Measurements from ENCODE around the gene TRIM66. TPM values are rescaled to one million over a fixed set of nuclear protein-coding genes. Genes with fewer than 3 reads are reported as not detected.
A peak's percentile ranks its signal among the peaks of the same experiment; 100 is the strongest.

TRIM66 gene
- total RNA-seq, 2 donors from 2014 or later, result 11.2 to 37.2 TPM

DNA sequence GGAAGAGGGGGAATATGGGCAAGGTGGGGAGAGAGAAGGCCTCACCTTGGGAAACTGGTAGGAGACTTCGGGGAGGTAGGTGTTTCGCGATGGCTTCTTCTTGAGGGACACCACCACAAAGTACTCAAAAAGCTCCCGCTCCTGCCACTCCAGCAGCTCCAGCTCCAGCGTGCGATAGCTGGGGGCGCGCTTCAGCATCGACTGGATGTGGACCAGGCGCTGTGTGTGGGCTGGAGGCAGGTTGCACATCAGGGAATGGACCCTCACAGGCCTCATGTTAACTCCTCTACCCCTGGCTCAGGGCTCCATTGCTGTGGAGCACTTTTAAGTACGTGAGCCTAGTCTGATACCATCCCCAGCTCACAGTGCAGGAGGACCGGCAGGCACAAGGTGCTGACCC lies 30.0 kb upstream of the TRIM66 start:
- no peak for DNase-seq
- 95% methylated on average over 12 of the region's 12 CpGs; no CpG with 5 or more reads in 1 of the 2 donors for WGBS, 2 donors
- H3K36me3 ChIP-seq (replicated peaks in 1 of 2; ENCODE audit: insufficient read depth in 1 of 2, low read depth in 2 of 2), result peaks cover 0 to 3% of the 10 kb centered on the region in 2 donors
- no peaks in the 10 kb centered on the region for H3K27me3 ChIP-seq
- H3K4me3 ChIP-seq, result no peak overlapping the region
- TF ChIP-seq POLR2A (IDR thresholded peaks at IDR 0.05), result no peak
- TF ChIP-seq CTCF (IDR thresholded peaks at IDR 0.05), result no peak
- peaks cover 48% of the 10 kb centered on the region for H3K4me1 ChIP-seq
- intact Hi-C loops (cut with DNase I), result no loop called here
- no peaks in the 10 kb centered on the region for H3K9me3 ChIP-seq
- no peak overlapping the region for H3K27ac ChIP-seq
- no peak for ATAC-seq

DNA sequence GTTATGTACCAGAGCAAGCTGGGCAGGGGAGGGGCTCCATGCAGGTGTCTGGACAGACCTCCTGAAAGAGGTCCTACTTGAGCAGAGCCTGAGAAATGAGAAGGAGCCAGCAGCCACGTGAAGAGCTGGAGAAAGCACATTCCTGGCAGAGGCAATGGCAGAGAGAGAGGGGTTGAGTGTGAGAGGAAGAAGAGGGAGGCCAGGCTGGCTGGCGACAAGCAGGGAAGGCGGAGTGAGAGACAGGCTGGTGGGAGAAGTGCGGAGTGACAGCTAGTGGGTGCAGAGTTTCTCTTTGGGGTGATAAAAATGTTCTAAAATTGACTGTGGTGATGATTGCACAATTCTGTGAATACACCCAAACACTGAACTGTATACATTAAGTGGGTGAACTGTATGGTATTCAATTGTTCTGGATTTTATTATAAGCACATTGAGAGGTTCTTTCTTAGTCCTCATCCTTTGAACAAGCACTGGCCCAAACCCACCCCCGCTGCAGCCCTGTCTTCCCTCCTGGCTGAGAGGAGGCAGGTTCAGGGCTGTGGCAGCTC lies 29.5 kb upstream of the TRIM66 start:
- no peak for DNase-seq
- H3K4me3 ChIP-seq, result no peak overlapping the region
- H3K4me1 ChIP-seq, result peaks cover 48% of the 10 kb centered on the region
- ATAC-seq, result no peak
- peaks cover 0 to 3% of the 10 kb centered on the region in 2 donors for H3K36me3 ChIP-seq (replicated peaks in 1 of 2; ENCODE audit: insufficient read depth in 1 of 2, low read depth in 2 of 2)
- intact Hi-C loops (cut with DNase I), result no loop called here
- H3K27ac ChIP-seq, result no peak overlapping the region
- no peaks in the 10 kb centered on the region for H3K27me3 ChIP-seq
- WGBS, 2 donors, result 84 to 85% methylated on average over 5 of the region's 5 CpGs
- TF ChIP-seq POLR2A (IDR thresholded peaks at IDR 0.05), result no peak
- no peak for TF ChIP-seq CTCF (IDR thresholded peaks at IDR 0.05)
- no peaks in the 10 kb centered on the region for H3K9me3 ChIP-seq

DNA sequence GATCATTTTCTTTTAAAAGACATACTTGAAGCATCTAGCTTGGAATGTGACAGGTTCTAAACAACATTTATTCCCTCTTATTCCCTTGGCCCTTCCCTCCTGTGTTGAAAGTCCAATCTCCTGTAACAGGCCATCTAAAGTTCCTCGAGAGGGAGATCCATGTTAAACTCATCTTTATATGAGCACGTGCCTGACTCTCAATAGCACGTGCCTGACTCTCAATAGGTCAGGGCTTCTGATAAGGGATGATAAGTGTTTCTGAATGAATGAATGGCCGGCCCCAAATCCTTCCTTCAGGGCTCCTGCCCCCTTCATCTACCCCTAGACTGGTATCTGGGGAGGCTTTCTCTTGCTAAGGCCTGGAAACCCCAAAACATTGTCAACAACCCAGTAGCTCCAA lies 27.3 kb upstream of the TRIM66 start:
- Histone ChIP-seq H3K27ac (peak overlapping the region; percentile 42 to 81 (median 72)), H3K36me3 (replicated peaks in 1 of 2; ENCODE audit: insufficient read depth in 1 of 2, low read depth in 2 of 2) (peaks cover 0 to 3% of the 10 kb centered on the region in 2 donors), H3K9me3 (no peaks in the 10 kb centered on the region), H3K4me3 (no peak overlapping the region), H3K27me3 (no peaks in the 10 kb centered on the region), H3K4me1 (peaks cover 37% of the 10 kb centered on the region)
- no peak for DNase-seq
- ATAC-seq, result no peak
- TF ChIP-seq POLR2A (IDR thresholded peaks at IDR 0.05), result no peak
- TF ChIP-seq CTCF (IDR thresholded peaks at IDR 0.05), result no peak
- WGBS, 2 donors, result 72 to 75% methylated on average over 4 of the region's 4 CpGs
- intact Hi-C loops (cut with DNase I), result loop anchor here (10.0 kb wide), 1 partner anchor 95 kb away; no protein-coding TSS in a partner anchor

- Histone ChIP-seq H3K27ac (peak overlapping the region; percentile 42 to 81 (median 72)), H3K9me3 (no peaks in the 10 kb centered on the region), H3K36me3 (replicated peaks in 1 of 2; ENCODE audit: insufficient read depth in 1 of 2, low read depth in 2 of 2) (peaks cover 0 to 2% of the 10 kb centered on the region in 2 donors), H3K4me1 (peaks cover 37% of the 10 kb centered on the region), H3K27me3 (no peaks in the 10 kb centered on the region), H3K4me3 (no peak overlapping the region)
- WGBS, 2 donors, result 41 to 44% methylated on average over 11 to 12 of the region's 12 CpGs
- TF ChIP-seq CTCF (IDR thresholded peaks at IDR 0.05) (no peak), POLR2A (IDR thresholded peaks at IDR 0.05) (peak in 2 of 3 donors; percentile 6 to 8)
- ATAC-seq (peak; percentile 52), DNase-seq (peak; percentile 54 to 76 (median 70))
- intact Hi-C loops (cut with DNase I), result loop anchor here (10.0 kb wide), 1 partner anchor 96 kb away; no protein-coding TSS in a partner anchor
Measured at GRCh38 chr11:8709002-8709672, 26.7 kb upstream of the TRIM66 start.

Measured in body of pancreas (tissue), 4 donors.